Measurements from ENCODE around the gene FFAR4. TPM values are rescaled to one million over a fixed set of nuclear protein-coding genes. Genes with fewer than 3 reads are reported as not detected.

FFAR4 gene
- total and polyA plus RNA-seq, 2 donors (not counting 3 experiments of a cell fraction or from before 2014, with no cell fraction given) = not detected

DNA sequence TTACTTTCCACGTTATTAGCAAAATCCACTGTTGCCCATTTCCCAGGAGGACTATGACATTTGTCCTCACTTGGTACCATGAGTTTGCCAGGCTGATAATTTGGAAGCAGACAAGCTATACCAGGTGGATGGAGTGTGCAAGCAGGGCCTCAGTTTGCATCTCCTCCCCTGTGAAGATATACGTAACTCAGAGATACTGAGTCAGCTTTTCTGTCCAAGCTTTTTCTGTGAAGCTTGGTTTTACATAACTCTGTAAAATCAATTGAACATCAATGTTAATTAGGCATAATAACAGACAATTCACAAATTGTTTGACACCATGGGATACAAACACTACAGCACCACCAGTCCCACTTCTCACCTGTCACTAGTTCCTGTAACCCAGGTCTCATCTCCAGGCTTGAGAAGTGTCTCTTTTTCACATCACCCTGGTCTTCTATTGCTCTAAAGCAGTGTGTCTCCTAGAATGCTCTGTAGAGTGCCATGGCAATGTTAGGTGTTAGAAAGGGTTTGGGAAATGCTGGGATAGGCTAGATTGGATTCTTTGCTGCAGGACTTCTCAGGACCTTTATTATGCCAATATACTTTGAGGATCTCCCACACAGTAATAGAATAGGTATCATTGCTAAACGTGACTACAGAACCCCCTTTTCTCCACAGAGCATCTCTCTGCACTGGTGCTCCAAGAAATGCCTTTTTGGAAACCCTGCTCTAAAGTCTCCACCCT, 13.7 kb downstream of the FFAR4 start:
- no peaks in the 10 kb centered on the region for H3K36me3 ChIP-seq (ENCODE audit: control insufficient read depth in 2 of 2, extremely low read depth in 1 of 2, insufficient read depth in 2 of 2, low read length in 2 of 2)
- BruUV-seq (replicated peaks) = no TSS peak
- H3K9me1 ChIP-seq (replicated peaks; ENCODE audit: control insufficient read depth, extremely low read depth, insufficient read depth, low read length) = no peaks in the 10 kb centered on the region
- H3K4me3 ChIP-seq (replicated peaks in 1 of 3; ENCODE audit: insufficient read depth in 1 of 3, low read depth in 1 of 3, low read length in 3 of 3) = no peak overlapping the region
- no peaks in the 10 kb centered on the region for H4K20me1 ChIP-seq (replicated peaks; ENCODE audit: control insufficient read depth, extremely low read depth, insufficient read depth, low read length)
- DNase-seq (ENCODE audit: low read depth, low spot score) (no peak), FAIRE-seq (no peak)
- H3K4me2 ChIP-seq (ENCODE audit: insufficient read depth, low read length) = no peak overlapping the region
- no peak overlapping the region for H3K9ac ChIP-seq (replicated peaks; ENCODE audit: extremely low read depth, insufficient read depth, low read length)
- ChIA-PET POLR2A (no interaction called here), CTCF (no interaction called here)
- dilution Hi-C loops (cut with MboI; ENCODE audit: extremely low pct_ligation_motif_present, low sequenced_read_pairs) (no loop called here), intact Hi-C loops (cut with micrococcal nuclease) (no loop called here)
- H2AFZ ChIP-seq (ENCODE audit: low read depth, low read length) = no peak overlapping the region
- no peaks in the 10 kb centered on the region for H3K9me3 ChIP-seq (replicated peaks; ENCODE audit: control insufficient read depth, insufficient read depth, low read length)
- H3K4me1 ChIP-seq (ENCODE audit: control insufficient read depth, extremely low read depth, insufficient read depth, low read length) = no peaks in the 10 kb centered on the region
- H3K79me2 ChIP-seq (ENCODE audit: control insufficient read depth, insufficient read depth, low read length) = no peaks in the 10 kb centered on the region
- H3K27me3 ChIP-seq (ENCODE audit: control insufficient read depth in 2 of 2, insufficient read depth in 2 of 2, low read length in 2 of 2) = peaks cover 0 to 2% of the 10 kb centered on the region in 2 experiments
- no peak overlapping the region for H3K27ac ChIP-seq (ENCODE audit: insufficient read depth, low read depth, low read length)
- TF ChIP-seq, protein P1, sequence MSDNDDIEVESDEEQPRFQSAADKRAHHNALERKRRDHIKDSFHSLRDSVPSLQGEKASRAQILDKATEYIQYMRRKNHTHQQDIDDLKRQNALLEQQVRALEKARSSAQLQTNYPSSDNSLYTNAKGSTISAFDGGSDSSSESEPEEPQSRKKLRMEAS (IDR thresholded peaks at IDR 0.05; ENCODE audit: insufficient read depth, insufficient read length) = no peak
- TF ChIP-seq JUN (IDR thresholded peaks at IDR 0.05; ENCODE audit: borderline replicate concordance, insufficient read depth, insufficient read length, low read depth) (no peak), POLR2A (IDR thresholded peaks at IDR 0.05; ENCODE audit: low read depth, low read length) (no peak), MYC (IDR thresholded peaks at IDR 0.05; ENCODE audit: low read depth, low read length) (no peak), FOS (IDR thresholded peaks at IDR 0.05; ENCODE audit: borderline replicate concordance, insufficient read depth, low read length) (no peak), GATA2 (IDR thresholded peaks at IDR 0.05; ENCODE audit: insufficient read depth, insufficient read length, low read depth, low read length) (no peak), EZH2 (IDR thresholded peaks at IDR 0.05; ENCODE audit: borderline replicate concordance, low read depth, low read length, severe bottlenecking) (no peak), POLR2AphosphoS5 (IDR thresholded peaks at IDR 0.05; ENCODE audit: insufficient read depth, low read depth, low read length) (no peak)
- TF ChIP-seq, protein P2, sequence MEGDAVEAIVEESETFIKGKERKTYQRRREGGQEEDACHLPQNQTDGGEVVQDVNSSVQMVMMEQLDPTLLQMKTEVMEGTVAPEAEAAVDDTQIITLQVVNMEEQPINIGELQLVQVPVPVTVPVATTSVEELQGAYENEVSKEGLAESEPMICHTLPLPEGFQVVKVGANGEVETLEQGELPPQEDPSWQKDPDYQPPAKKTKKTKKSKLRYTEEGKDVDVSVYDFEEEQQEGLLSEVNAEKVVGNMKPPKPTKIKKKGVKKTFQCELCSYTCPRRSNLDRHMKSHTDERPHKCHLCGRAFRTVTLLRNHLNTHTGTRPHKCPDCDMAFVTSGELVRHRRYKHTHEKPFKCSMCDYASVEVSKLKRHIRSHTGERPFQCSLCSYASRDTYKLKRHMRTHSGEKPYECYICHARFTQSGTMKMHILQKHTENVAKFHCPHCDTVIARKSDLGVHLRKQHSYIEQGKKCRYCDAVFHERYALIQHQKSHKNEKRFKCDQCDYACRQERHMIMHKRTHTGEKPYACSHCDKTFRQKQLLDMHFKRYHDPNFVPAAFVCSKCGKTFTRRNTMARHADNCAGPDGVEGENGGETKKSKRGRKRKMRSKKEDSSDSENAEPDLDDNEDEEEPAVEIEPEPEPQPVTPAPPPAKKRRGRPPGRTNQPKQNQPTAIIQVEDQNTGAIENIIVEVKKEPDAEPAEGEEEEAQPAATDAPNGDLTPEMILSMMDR (IDR thresholded peaks at IDR 0.05; ENCODE audit: extremely low read depth in 1 of 2, insufficient read depth in 1 of 2, low read depth in 1 of 2, low read length in 2 of 2) = no peak
